ENCODE measurements around the gene JSRP1.

Gene JSRP1, protein sequence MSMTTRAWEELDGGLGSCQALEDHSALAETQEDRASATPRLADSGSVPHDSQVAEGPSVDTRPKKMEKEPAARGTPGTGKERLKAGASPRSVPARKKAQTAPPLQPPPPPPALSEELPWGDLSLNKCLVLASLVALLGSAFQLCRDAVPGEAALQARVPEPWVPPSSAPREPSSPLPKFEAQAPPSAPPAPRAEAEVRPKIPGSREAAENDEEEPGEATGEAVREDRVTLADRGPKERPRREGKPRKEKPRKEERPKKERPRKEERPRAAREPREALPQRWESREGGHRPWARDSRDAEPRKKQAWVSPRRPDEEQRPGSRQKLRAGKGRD

DNA sequence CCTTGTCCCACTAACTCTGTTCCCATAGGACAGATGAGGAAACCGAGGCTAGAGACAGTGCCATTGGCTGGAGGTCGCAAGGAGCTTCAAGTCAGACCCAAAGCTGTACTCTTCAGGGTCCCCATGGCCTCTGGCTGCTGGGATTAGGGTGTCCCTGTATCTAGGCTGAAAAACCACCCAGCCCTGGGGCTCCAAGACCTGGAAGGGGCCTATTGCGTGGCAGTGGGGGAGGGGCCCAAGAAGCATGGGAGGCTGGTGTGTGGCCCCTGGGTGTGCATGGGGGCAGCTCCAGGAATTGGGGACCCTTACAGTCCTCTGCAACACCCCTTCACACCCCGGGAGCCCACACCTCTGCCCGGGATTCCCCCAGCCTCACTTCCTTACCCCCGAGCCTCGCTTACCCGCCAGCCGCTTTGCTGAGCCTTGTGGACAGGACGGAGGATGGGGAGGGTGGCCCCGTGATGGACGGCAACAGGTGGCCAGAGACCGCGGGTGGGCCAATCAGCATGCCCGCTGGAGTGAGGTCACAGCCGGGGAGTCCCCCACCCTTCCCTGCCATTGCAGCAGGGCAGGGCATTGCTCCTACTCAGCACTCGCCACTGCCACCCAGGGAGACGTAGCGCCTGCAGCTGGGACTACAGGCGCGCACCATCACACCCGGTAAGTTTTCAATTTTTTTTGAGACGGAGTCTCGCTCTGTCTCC is at the start of gene JSRP1:
Gene JSRP1 (minus strand): TSS at position 436 of the 704 bp plus-strand sequence. CDS start 1,103 bp downstream, outside the sequence.
- DNase-seq = no peak

DNA sequence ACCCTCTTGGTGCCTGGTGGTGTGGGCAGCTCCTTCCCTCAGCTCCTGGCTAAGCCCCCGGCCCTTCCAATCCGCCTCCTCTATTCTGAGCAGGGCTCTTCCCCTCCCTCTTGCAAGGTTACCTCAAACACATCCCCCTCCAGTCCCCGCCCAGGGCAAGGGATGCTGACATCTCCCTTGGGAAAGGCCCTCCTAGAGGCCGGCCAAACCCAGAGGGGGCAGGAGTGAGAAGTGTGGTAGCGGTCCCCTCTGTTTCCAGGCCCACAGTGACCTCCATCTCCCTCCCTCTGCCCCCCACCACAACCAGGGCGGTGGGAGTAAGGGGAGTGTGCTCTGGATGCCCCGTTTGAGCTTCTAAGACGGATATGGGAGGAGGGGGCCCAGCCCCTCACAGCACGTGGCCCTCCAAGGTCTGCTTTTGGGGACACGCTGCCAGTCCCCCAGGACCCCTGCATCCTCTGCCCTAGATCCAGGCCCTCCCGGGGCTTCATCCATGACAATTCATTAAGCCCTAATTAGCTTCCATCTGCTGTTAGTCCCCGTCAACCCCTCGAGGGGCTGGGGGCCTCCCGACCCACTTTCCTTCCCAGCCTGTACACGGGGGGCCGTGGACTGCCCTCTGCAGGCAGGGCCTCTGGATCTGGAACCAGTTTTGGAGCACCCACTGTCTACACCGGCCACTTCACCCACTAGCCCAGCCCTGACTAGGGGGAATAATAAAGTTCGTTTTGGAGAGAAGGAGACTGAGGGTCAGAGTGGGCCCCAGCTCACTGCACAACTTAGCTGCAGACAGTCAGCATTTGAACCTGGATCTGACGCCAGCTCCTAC is 49.4 kb upstream of the JSRP1 start:
- DNase-seq = no peak

DNA sequence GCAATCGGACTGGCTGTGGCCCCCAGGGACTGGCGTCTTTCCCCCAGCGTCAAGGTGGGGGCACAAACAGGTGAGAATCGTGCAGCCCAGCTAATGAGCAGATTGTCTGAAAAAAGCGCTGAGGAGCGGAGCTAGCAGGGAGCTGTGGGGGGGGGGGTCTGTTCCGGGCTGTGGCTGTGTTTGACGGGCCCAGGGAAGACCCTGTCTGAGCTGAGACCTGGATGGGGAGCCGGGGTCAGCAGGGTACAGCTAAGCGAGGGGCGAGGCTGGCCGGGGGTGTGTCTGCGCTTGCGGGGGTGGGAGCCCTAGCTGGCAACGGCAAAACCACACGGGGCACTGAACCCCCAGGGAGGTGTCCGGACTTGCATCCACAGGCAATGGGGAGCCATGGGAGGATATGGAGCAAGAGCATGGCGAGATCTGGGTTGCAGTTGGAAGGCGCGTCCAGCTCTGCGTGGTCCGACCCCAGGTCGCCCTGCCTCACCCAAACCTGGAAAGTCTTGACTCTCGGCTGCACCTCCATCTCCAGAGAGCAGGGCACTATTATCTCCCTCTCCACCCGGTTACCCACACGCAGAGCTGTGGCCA is 47.1 kb upstream of the JSRP1 start:
- DNase-seq = no peak

DNA sequence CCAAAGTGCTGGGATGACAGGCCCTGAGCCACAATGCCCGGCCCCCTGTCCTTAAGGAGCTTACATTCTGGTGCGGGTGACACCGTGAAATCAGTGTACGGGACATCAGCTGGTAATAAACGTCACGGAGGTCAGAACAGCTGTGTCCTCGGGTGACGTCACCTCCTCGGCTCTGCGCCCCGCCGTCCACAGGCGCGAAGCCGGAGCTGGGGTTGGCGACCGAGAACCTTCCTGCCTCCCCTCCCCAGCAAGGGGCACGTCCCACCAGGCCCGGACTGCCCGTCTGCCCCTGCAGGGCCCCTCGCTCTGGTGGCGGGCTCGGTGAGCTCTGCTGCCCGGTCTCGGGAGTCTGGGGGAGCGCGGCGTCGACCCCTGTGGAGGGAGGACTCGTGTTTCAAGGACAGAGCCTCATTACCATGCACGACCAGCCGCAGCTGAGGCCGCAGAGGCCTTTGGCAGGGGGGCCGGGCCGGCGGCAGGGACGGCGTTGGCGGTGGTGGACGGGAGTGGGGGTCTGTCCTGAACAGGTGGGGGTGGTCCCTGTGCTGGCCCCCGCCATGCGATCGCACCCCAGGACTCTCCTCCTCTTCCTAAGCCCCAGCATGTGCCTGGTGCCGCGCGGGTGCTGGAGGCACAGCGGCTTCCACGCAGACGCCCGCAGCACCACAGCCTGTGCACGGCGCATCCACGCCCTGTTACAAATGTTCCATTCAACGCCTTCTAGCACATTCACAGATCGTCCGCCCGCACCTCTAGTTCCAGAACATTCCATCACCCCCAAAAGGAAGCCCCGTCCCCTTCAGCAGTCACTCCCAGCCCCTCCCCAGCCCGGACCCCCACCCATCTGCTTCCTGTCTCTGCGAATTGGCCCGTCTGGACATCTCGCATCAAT is 46.3 kb upstream of the JSRP1 start:
- peak; percentile 65 for DNase-seq

DNA sequence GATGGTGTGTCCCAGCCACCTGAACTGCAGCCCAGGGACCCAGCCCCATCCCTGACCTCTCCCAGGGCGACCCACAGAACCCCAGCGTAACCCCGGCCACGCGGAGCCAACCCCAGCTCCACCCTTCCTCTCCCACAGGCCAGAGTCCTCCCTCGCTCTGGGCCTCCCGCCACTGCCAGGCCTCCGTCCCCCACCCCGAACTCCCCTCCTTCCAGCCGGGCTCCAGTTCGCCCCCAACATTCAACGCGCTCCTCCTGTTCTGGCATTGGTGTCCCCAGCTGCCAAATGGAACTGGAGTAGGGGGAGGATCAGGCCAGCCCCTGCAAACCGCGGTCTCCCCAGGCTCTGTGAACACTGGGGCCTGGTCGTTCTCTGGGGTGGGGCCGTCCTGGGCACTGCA is 44.3 kb upstream of the JSRP1 start:
- DNase-seq = no peak

DNA sequence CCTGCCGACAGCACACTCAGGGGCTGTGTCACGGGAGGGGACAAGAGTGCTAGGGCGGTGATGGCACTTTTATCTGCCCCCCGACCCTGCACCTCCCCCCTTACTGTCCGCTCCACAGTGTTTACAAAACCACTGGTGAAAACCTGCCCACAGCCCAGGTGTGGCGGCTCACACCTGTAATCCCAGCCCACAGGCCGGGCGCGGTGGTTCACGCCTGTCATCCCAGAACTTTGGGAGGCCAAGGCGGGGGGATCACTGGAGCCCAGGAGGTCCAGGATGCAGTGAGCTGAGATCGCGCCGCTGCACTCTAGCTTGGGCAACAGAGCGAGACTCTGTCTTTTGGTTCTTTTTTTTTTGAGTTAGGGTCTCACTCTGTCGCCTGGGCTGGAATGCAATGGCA is 39.9 kb upstream of the JSRP1 start:
- no peak for DNase-seq

DNA sequence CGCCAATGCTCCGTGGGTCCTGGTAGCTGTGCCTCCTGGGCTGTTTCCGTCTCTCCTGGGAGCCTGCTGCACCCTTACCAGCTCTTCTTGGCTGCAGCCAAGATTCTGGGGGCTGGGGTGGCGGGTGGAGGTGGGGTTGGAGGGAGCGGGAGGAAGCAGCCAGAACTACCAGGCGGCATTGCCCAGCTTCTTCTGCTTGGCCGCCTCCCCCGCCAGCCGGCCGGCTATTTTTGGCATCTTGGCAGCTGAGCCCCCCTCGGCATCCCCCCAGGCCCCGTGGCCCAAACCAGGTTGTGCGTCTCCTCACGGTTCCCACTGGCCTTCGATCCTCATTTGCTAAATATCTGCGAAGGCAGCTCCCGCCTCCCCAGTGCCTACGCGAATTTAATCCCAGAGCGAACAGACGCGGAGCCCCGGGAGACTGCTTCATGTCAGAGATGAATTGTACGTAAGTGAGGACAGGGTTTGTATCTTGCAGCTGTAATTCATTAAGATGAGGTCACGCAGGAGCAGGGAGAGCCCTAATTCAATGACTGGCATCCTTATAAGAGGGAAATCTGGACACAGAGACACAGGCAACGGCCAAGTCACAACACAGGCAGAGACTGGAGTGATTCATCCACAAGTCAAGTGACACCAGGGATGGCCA is 38.6 kb upstream of the JSRP1 start:
- no peak for DNase-seq

DNA sequence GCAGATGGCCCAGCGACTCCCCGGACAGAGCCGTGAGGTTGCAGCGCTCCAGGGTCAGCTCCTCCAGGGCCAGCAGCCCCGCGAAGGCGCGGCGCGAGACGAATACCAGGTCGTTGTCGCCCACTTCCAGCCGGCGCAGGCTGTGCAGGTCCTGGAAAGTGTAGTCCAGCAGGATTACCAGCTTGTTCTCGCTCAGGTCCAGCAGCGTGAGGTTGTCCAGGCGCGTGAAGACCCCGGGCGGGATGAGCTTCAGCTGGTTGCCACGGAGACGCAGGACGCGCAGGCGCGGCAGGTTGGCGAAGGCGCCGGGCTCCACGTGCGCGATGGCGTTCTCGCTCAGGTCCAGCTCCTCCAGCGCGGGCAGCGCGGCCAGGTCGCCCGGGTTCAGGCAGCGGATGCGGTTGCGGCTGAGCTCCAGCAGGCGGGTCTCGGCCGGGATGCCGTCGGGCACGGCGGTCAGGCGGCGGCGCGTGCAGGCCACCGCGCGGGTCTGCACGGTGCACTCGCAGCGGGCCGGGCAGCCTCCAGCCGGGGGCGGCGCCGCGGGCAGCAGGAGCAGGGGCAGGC is 35.1 kb upstream of the JSRP1 start:
- DNase-seq = no peak

DNA sequence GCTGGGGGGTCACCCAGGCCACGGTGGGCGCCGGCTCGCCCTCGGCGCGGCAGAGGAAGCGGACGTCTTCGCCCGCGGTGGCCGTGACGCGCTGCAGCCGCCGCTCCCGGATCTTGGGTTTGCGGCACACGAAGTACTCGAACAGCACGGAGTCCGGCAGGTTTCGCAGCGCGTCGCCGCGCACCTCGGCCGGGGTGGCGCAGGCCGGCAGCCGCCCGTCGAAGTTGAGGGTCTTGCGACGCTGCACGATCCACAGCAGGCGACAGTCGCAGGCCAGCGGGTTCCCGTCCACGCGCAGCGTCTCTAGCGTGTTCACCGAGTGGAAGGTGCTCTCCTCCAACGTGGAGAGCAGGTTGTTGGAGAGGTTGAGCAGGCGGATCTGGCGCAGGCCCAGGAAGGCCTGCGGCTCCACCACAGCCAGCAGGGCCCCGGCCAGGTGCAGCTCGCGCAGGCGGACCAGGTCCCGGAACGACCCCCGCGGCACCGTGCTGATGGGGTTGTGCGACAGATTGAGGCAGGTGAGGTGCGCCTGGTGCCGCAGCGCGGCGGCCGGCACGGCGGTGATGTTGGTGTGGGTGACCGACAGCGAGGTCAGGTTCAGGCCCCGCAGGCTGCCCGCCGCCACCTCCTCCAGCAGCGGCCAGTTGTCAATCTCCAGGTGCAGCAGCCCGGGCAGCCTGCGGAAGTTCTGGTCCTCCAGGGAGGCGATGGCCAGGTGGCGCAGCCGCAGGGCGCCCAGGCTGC is 34.4 kb upstream of the JSRP1 start:
- DNase-seq = peak; percentile 54

DNA sequence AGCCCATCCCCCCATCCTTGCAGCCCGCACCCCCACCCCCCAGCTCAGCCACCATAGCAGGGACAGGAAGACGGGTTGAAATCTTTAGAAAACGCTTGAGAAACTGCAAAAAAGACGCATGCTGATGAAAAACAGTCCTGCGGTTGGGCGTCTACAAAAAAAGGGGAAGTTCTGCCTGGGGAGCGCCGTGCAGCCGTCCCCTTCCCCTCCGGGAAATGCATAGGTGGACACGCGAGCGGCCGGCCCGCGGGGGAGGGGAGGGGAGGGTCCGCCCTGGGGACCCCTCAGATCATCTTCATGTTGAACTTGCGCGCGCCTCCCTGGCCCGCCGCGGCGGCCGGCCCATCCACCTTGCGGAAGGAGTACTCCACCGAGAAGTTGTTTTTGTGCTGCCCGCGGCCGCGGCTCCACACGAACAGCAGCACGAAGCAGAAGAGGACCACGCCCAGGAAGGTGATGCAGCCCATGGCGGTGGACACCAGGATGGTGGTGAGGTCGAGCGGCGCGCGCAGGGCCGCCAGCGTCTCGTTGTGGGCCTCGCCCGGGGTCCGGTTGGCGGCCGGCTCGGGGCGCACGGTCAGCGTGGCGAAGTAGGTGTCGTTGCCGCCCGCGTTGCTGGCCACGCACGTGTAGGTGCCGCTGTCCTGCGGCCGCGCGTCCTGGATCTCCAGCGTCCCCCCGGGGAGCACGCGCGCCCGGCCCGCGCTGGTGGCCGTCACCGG is 33.7 kb upstream of the JSRP1 start:
- DNase-seq = peak; percentile 97

DNA sequence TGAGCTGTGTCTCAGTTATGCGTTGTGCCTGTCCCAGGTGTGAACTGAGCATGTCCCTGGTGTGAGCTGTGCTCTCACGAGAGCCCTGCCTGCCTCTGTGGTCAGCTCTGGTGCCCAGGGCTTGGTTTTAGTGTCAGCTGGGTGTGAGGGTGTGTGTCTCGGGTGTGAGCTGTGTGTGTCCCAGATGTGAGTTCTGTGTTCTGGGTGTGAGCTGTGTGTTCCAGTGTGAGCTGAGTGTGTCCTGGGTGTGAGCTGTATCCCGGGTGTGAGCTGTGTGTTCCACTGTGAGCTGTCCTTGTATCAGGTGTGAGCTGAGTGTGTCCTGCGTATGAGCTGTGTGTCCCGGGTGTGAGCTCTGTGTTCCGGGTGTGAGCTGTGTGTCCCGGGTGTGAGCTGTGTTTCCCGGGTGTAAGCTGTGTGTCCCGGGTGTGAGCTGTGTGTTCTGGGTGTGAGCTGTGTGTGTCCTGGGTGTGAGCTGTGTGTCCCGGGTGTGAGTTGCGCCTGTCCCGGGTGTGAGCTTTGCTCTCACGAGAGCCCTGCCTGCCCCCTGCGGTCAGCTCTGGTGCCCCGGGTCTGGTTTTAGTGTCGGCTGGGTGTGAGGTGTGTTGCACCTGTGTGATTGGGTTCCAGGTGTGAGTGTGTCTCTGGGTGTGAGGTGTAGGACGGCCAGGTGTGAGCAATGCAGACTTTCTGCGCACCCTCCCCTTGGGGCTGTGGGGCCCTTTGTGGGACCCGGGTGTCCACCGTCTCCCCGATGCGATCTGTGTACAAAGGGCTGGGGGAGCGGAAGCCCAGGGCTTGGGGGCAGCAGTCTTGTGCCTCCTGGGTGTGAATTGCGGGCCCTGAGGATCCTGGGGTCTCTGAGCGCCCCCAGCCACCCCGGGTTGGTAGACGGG is 32.8 kb upstream of the JSRP1 start:
- peak; percentile 44 for DNase-seq

DNA sequence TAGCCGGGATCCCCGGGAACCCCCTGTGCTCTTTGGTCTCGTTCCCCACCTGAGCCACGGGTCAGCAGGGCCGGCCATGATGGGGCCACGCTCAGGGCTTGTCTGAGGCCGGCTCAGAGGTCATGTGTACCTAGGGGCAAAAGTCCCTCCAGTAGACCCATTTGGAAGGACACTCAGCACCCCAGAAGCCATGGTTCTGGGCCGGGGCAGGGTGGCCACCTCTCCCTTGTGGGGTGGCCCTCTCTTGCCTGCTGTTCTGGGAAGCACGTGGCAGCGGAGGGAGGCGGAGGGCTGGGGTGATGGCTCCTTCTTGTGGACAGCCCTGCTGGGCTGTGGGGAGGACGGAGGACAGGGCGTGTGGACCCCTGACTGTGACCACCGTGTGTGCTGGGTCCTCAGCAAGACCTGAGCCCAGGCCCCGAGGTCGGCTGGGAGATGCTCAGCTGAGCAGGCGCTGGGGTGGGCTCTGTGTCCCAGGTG is 32.2 kb upstream of the JSRP1 start:
- DNase-seq = no peak

DNA sequence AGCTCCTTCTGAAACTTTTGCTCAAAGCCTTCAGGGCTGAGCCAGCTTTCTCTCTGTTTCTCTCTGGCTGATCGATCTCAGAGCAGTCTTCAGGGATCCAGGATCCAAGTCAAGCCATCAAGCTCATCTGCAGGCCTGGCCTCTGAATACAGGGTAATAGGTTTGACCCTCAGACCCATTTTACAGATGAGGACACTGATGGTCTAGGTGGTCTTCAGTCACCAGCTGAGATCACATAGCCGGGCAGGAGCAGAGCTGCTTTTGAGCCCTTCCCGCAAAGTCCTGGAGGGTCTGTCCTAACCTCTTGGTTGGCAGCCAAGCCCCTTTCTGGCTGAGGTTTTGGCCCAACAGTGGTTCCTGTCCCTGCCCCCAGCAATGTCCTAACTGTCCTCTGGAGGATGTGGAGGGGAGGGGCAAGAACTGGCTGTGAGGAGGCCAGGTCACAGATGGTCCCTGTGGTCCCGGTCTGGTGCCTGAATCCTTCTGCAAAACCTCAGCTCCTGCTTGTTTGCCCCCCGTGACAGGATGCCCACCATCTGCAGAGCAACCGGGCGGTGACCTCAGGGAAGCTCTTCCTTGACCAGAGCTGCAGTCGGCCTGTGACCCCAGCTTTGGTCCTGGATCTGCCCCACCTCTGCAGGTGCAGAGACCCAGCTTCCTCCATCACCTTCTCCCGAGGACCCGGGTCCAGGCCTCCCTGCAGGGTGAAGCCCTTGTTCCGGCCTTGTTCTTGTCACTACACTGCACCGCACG is 31.5 kb upstream of the JSRP1 start:
- peak; percentile 77 for DNase-seq

DNA sequence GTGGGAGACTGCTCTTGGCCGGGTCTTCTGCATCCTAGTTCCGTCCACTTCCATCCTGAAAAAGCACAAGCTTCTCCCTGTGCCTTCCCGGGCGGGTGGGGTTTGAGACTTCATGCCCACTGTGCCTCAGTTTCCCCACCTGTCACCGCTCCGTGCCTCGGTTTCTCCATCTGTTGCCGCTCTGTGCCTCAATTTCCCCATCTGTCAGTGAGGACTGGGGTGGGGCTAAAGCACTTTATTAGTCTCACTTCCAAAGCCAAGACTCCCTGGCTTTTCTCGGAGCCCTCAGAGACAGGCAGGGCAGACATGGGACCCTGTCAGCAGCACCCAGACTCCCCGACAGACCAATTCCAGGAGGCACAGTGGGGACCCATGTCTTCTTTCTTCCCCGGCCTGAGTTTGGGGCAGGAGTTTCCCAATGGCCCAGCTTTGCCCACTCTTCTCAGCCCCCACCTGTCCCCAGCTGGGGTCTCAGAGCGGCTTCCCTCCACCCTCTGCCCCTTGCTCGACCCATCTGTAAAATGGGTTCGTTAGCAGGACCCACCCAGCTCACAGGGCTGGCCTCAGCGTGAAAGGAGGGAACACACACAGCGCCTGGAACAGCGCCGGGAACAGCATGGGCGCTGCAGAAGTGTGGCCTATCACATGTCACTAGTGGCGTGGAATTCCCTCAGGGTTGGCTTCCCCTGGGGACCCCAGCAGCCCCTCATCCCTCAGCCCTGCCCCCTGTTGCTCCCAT is 30.4 kb upstream of the JSRP1 start:
- no peak for DNase-seq

DNA sequence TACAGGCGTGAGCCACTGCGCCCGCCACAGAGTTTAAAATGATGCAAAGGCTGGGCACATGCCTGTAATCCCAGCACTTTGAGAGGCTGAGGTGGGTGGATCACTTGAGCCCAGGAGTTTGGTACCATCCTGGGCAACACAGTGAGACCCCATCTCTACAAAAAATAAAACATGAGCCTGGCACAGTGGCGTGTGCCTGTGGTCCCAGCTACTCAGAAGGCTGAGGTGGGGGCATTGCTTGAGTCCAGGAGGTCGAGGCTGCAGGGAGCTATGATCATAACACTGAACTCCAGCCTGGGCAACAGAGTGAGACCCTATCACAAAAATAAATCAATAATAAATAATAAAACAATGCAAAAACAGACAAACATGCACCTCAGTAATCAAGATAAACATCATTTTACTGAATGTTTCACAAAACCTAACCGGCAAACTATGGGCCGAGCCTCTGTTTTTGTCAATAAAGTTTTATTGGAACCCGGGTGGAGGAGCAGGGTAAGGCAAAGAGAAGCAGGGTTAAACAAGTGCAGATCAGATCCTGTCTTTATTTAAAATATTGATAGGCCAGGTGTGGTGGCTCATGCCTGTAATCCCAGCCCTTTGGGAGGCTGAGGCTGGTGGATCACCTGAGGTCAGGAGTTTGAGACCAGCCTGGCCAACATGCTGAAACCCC is 27.8 kb upstream of the JSRP1 start:
- DNase-seq = no peak

DNA sequence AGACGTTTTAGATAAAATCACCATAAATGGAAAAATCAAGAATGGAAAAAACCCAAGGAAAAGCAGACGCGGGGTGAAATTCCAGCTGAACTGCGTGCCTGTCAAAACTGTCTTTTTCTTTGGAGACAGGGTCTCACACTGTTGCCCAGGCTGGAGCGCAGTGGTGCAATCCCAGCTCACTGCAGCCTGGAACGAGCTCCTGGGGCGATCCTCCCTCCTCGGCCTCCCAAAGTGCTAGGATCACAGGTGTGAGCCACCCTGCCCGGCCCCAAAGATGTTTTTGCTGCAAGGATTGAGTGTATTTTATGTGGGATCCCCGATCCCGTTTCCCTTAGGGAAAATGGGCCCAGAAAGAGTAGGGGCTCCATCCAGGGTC is 26.6 kb upstream of the JSRP1 start:
- no peak for DNase-seq
